Gastrocnemius medialis (tissue), 4 donors: ENCODE results near the gene MIB2. TPM values are rescaled to one million over a fixed set of nuclear protein-coding genes. Genes with fewer than 3 reads are reported as not detected.

Experiments used
- ATAC-seq, 2 donors: fragments of 150-250 bp; one replicate each; pipeline ENCODE4 v1.9.1; 2016
- DNase-seq, 2 donors: peaks; one replicate each; pipeline ENCODE4 v3.0.0-alpha.2; 2019
- H3K27ac ChIP-seq, 4 donors: fragments of 200-600 bp; sonication (generic); 1 replicate in 1 of 4; 2 replicates in 3 of 4; pipeline ENCODE4 v1.5.1; 2016 to 2018; ENCODE audit warnings: mild to moderate bottlenecking in 2 of 4, moderate library complexity in 1 of 4
- H3K27me3 ChIP-seq, 3 donors: fragments of 200-600 bp; sonication (generic) in 2 of 3; 1 replicate in 1 of 3; 2 replicates in 2 of 3; pipeline versions ENCODE4 v1.5.1 to v1.6.0; 2016 to 2019; ENCODE audit warnings: mild to moderate bottlenecking in 1 of 3, moderate library complexity in 1 of 3
- H3K36me3 ChIP-seq, 2 donors: fragments of 200-600 bp; sonication (generic) in 1 of 2; one replicate each; pipeline ENCODE4 v1.5.1; 2017 to 2018
- H3K4me1 ChIP-seq, 2 donors: fragments of 200-600 bp; sonication (generic) in 1 of 2; one replicate each; pipeline ENCODE4 v1.5.1; 2016 to 2017; ENCODE audit warnings: mild to moderate bottlenecking in 2 of 2
- H3K4me3 ChIP-seq, 4 donors: fragments of 200-600 bp; sonication (generic) in 3 of 4; 1 replicate in 1 of 4; 2 replicates in 3 of 4; pipeline ENCODE4 v1.5.1; 2016 to 2019; ENCODE audit warnings: mild to moderate bottlenecking in 2 of 4
- H3K9me3 ChIP-seq, 3 donors: fragments of 200-600 bp; sonication (generic) in 2 of 3; 1 replicate in 1 of 3; 2 replicates in 2 of 3; pipeline ENCODE4 v1.5.1; 2016 to 2019
- CTCF ChIP-seq, 5 experiments: fragments of 450-650 bp in 3 of 5; fragments of 200-600 bp in 2 of 5; sonication (generic) in 2 of 5; IDR thresholded peaks in 4 of 5; conservative IDR thresholded peaks in 1 of 5; 1 replicate in 4 of 5; 2 replicates in 1 of 5; pipeline ENCODE4 v1.5.1; 2016 to 2019; ENCODE audit warnings: antibody characterized with exemption in 5 of 5, mild to moderate bottlenecking in 3 of 5, moderate library complexity in 3 of 5
- POLR2A ChIP-seq, 2 donors: fragments of 450-650 bp; IDR thresholded peaks; one replicate each; pipeline ENCODE4 v1.6.1; 2017; ENCODE audit warnings: antibody characterized with exemption in 2 of 2, mild to moderate bottlenecking in 2 of 2, moderate library complexity in 2 of 2
- in situ Hi-C, 4 donors: fragments of 200-750 bp; cut with MboI; loops; one replicate each; pipeline versions ENCODE4 v1.15.0 to v1.8.0; 2017; ENCODE audit warnings: low sequenced_read_pairs in 4 of 4
- intact Hi-C: fragments of 100-400 bp; cut with DNase I; formaldehyde crosslinking; loops from one replicate; pipeline ENCODE4 v1.15.1; 2023; ENCODE audit warnings: low total_unique reads
- total RNA-seq, 4 donors: library from RNA; depleted of rRNA; stranded (reverse); fragments of >200 nt; gene quantifications; one replicate each; pipeline versions ENCODE4 v1.1.0 to v1.2.3, GENCODE V29; 2016

The MIB2 gene
- total RNA-seq, 4 donors from 2014 or later = 66.4 to 154 (median 117) TPM

GRCh38 chr1:1609822-1610485, 5.3 kb upstream of the MIB2 start:
- ATAC-seq (no peak), DNase-seq (no peak)
- Histone ChIP-seq H3K27ac (no peak overlapping the region), H3K36me3 (peaks cover 0 to 6% of the 10 kb centered on the region in 2 donors), H3K9me3 (no peaks in the 10 kb centered on the region), H3K4me1 (peaks cover 13% of the 10 kb centered on the region in 2 donors), H3K4me3 (no peak overlapping the region), H3K27me3 (peaks cover 0 to 1% (median under 1%) of the 10 kb centered on the region in 3 donors)
- intact Hi-C loops (no loop called here), in situ Hi-C loops (no loop called here)
- no peak for TF ChIP-seq CTCF (IDR thresholded peaks at IDR 0.05 in 4 of 5, conservative IDR thresholded peaks at IDR 0.05 in 1 of 5)
- TF ChIP-seq POLR2A (IDR thresholded peaks at IDR 0.05) = no peak

GRCh38 chr1:1610796-1611195, 4.5 kb upstream of the MIB2 start:
- Histone ChIP-seq H3K4me3 (no peak overlapping the region), H3K27ac (no peak overlapping the region), H3K36me3 (peaks cover 0 to 6% of the 10 kb centered on the region in 2 donors), H3K4me1 (peaks cover 13% of the 10 kb centered on the region in 2 donors), H3K27me3 (no peaks in the 10 kb centered on the region), H3K9me3 (no peaks in the 10 kb centered on the region)
- intact Hi-C loops = no loop called here
- ATAC-seq = no peak
- in situ Hi-C loops = no loop called here
- no peak for TF ChIP-seq POLR2A (IDR thresholded peaks at IDR 0.05)
- TF ChIP-seq CTCF (IDR thresholded peaks at IDR 0.05 in 4 of 5, conservative IDR thresholded peaks at IDR 0.05 in 1 of 5) = no peak
- DNase-seq = no peak

- H3K27ac ChIP-seq = no peak overlapping the region
- in situ Hi-C loops = no loop called here
- H3K36me3 ChIP-seq = peaks cover 0 to 6% of the 10 kb centered on the region in 2 donors
- no peak overlapping the region for H3K4me3 ChIP-seq
- no peaks in the 10 kb centered on the region for H3K9me3 ChIP-seq
- no peak for ATAC-seq
- no peak for DNase-seq
- peaks cover 20 to 21% of the 10 kb centered on the region in 2 donors for H3K4me1 ChIP-seq
- no peak for TF ChIP-seq POLR2A (IDR thresholded peaks at IDR 0.05)
- no peak for TF ChIP-seq CTCF (IDR thresholded peaks at IDR 0.05 in 4 of 5, conservative IDR thresholded peaks at IDR 0.05 in 1 of 5)
- intact Hi-C loops = no loop called here
- no peaks in the 10 kb centered on the region for H3K27me3 ChIP-seq
These were observed 3.2 kb upstream of the MIB2 start for GRCh38 chr1:1612104-1612400.

GRCh38 chr1:1613509-1614082, 1.7 kb upstream of the MIB2 start:
- peak overlapping the region in 2 of 4 donors; percentile 82 to 94 for H3K4me3 ChIP-seq

More at GRCh38 chr1:1613509-1614082, 1.7 kb upstream of the MIB2 start:
- Histone ChIP-seq H3K9me3 (no peaks in the 10 kb centered on the region), H3K27me3 (no peaks in the 10 kb centered on the region), H3K4me1 (peaks cover 28% of the 10 kb centered on the region in 2 donors), H3K27ac (no peak overlapping the region), H3K36me3 (peaks cover 0 to 6% of the 10 kb centered on the region in 2 donors)
- TF ChIP-seq CTCF (IDR thresholded peaks at IDR 0.05 in 4 of 5, conservative IDR thresholded peaks at IDR 0.05 in 1 of 5) (no peak), POLR2A (IDR thresholded peaks at IDR 0.05) (no peak)
- DNase-seq (no peak), ATAC-seq (no peak)
- intact Hi-C loops (loop anchor here (2.0 kb wide), 1 partner anchor 45 kb away; the partner anchor contains the start of gene CDK11B), in situ Hi-C loops (no loop called here)
